HepG2 (cell line): ENCODE results near the gene ORMDL2.

ENCODE experiments used
- ATF7 ChIP-seq, 2 experiments: fragments of 450-650 bp in 1 of 2; sonication (generic) in 1 of 2; formaldehyde crosslinking in 1 of 2; IDR thresholded peaks; 2 replicates each; pipeline versions ENCODE4 v1.4.0 to v1.6.1; 2016 to 2020; ENCODE audit warnings: antibody characterized with exemption in 1 of 2, mild to moderate bottlenecking in 1 of 2, missing genetic modification reagents in 1 of 2
- BHLHE40 ChIP-seq: IDR thresholded peaks from 2 replicates; pipeline ENCODE4 v1.6.1; 2011; ENCODE audit warnings: low read length, improper control_type of control experiment
- CTCF ChIP-seq: sonication (generic); formaldehyde crosslinking; IDR thresholded peaks from 2 replicates; pipeline ENCODE4 v1.5.0; 2020; ENCODE audit warnings: mild to moderate bottlenecking, missing genetic modification reagents, moderate library complexity
- HMG20B ChIP-seq: conservative IDR thresholded peaks from 2 replicates; pipeline ENCODE4 v1.6.1; 2016; ENCODE audit warnings: missing genetic modification reagents, missing compliant biosample characterization
- MYNN ChIP-seq: sonication (generic); formaldehyde crosslinking; IDR thresholded peaks from 2 replicates; pipeline ENCODE4 v1.4.0; 2020; ENCODE audit warnings: mild to moderate bottlenecking, low read depth, missing genetic modification reagents
- POLR2A ChIP-seq, 2 experiments: IDR thresholded peaks; 2 replicates each; pipeline ENCODE4 v1.6.1; 2011; ENCODE audit warnings: low read depth in 2 of 2, low read length in 2 of 2, mild to moderate bottlenecking in 1 of 2, moderate library complexity in 1 of 2; ENCODE audit not compliant: insufficient read depth in 1 of 2
- YY1 ChIP-seq: IDR thresholded peaks from 2 replicates; pipeline ENCODE4 v1.6.1; 2011; ENCODE audit warnings: low read length, low read depth, moderate library complexity, mild to moderate bottlenecking; ENCODE audit not compliant: insufficient read depth, insufficient replicate concordance
- ZNF34 ChIP-seq: sonication (generic); formaldehyde crosslinking; IDR thresholded peaks from 2 replicates; pipeline ENCODE4 v1.4.0; 2020; ENCODE audit warnings: mild to moderate bottlenecking, missing genetic modification reagents, borderline replicate concordance

- no peak for TF ChIP-seq BHLHE40
- TF ChIP-seq HMG20B = no peak
- no peak for TF ChIP-seq POLR2A (IDR thresholded peaks at IDR 0.05; ENCODE audit: insufficient read depth in 1 of 2, low read depth in 2 of 2, low read length in 2 of 2)
- no peak for TF ChIP-seq ZNF34 (CRISPR knock-in tag)
- no peak for TF ChIP-seq YY1
- no peak for TF ChIP-seq ATF7 (IDR thresholded peaks at IDR 0.05)
- no peak for TF ChIP-seq ATF7 (CRISPR knock-in tag; IDR thresholded peaks at IDR 0.05)
- TF ChIP-seq MYNN (CRISPR knock-in tag) = no peak
- TF ChIP-seq CTCF (CRISPR knock-in tag) = no peak
Measured at GRCh38 chr12:55816881-55817344, 928 bp upstream of the ORMDL2 start.
